ENCODE data around the gene LPCAT1. TPM values are rescaled to one million over a fixed set of nuclear protein-coding genes. Genes with fewer than 3 reads are reported as not detected.

LPCAT1 gene
- total RNA-seq, 2 donors from 2014 or later, result 31.3 to 37.7 TPM

- ATAC-seq (replicated peaks in 1 of 2) (no peak), DNase-seq (no peak)
- Mint-ChIP-seq H3K27ac (no peak overlapping the region), H3K4me1 (ENCODE audit: low read depth) (no peaks in the 10 kb centered on the region), H3K27me3 (ENCODE audit: low read depth) (no peaks in the 10 kb centered on the region), H3K4me3 (no peak overlapping the region), H3K36me3 (ENCODE audit: insufficient read depth in 2 of 2) (no peaks in the 10 kb centered on the region), H3K9me3 (peaks cover 0 to 6% of the 10 kb centered on the region in 2 donors)
These were observed 106.8 kb downstream of the LPCAT1 start for GRCh38 chr5:1416856-1417469.

- no peaks in the 10 kb centered on the region for H3K27me3 Mint-ChIP-seq (ENCODE audit: low read depth)
- no peak overlapping the region for H3K4me3 Mint-ChIP-seq
- peaks cover 0 to 6% of the 10 kb centered on the region in 2 donors for H3K9me3 Mint-ChIP-seq
- no peaks in the 10 kb centered on the region for H3K4me1 Mint-ChIP-seq (ENCODE audit: low read depth)
- DNase-seq (no peak), ATAC-seq (replicated peaks in 1 of 2) (no peak)
- no peak overlapping the region for H3K27ac Mint-ChIP-seq
- no peaks in the 10 kb centered on the region for H3K36me3 Mint-ChIP-seq (ENCODE audit: insufficient read depth in 2 of 2)
These were observed 108.0 kb downstream of the LPCAT1 start for GRCh38 chr5:1415626-1416360.

GRCh38 chr5:1415059-1415425 lies 108.7 kb downstream of the LPCAT1 start:
- ATAC-seq (replicated peaks in 1 of 2) (no peak), DNase-seq (no peak)
- Mint-ChIP-seq H3K27me3 (ENCODE audit: low read depth) (no peaks in the 10 kb centered on the region), H3K36me3 (ENCODE audit: insufficient read depth in 2 of 2) (no peaks in the 10 kb centered on the region), H3K4me1 (ENCODE audit: low read depth) (no peaks in the 10 kb centered on the region), H3K4me3 (no peak overlapping the region), H3K27ac (no peak overlapping the region), H3K9me3 (peaks cover 0 to 6% of the 10 kb centered on the region in 2 donors)

GRCh38 chr5:1414311-1415058 lies 109.3 kb downstream of the LPCAT1 start:
- no peak overlapping the region for H3K27ac Mint-ChIP-seq
- no peak for ATAC-seq (replicated peaks in 1 of 2)
- H3K9me3 Mint-ChIP-seq, result peaks cover 0 to 6% of the 10 kb centered on the region in 2 donors
- no peak overlapping the region for H3K4me3 Mint-ChIP-seq
- DNase-seq, result no peak
- peaks cover 2% of the 10 kb centered on the region for H3K27me3 Mint-ChIP-seq (ENCODE audit: low read depth)
- no peaks in the 10 kb centered on the region for H3K4me1 Mint-ChIP-seq (ENCODE audit: low read depth)
- no peaks in the 10 kb centered on the region for H3K36me3 Mint-ChIP-seq (ENCODE audit: insufficient read depth in 2 of 2)

GRCh38 chr5:1413611-1414241 lies 110.0 kb downstream of the LPCAT1 start:
- Mint-ChIP-seq H3K4me1 (ENCODE audit: low read depth) (no peaks in the 10 kb centered on the region), H3K27ac (no peak overlapping the region), H3K36me3 (ENCODE audit: insufficient read depth in 2 of 2) (no peaks in the 10 kb centered on the region), H3K9me3 (peaks cover 0 to under 1% of the 10 kb centered on the region in 2 donors), H3K4me3 (no peak overlapping the region), H3K27me3 (ENCODE audit: low read depth) (peaks cover 6% of the 10 kb centered on the region)
- no peak for DNase-seq
- ATAC-seq (replicated peaks in 1 of 2), result no peak

- ATAC-seq (replicated peaks in 1 of 2), result no peak
- H3K9me3 Mint-ChIP-seq, result no peaks in the 10 kb centered on the region
- no peak overlapping the region for H3K27ac Mint-ChIP-seq
- peaks cover 7% of the 10 kb centered on the region for H3K27me3 Mint-ChIP-seq (ENCODE audit: low read depth)
- DNase-seq, result no peak
- H3K4me1 Mint-ChIP-seq (ENCODE audit: low read depth), result no peaks in the 10 kb centered on the region
- no peak overlapping the region for H3K4me3 Mint-ChIP-seq
- H3K36me3 Mint-ChIP-seq (ENCODE audit: insufficient read depth in 2 of 2), result no peaks in the 10 kb centered on the region
These were observed 110.5 kb downstream of the LPCAT1 start for GRCh38 chr5:1413211-1413610.

GRCh38 chr5:1412621-1413020 lies 111.1 kb downstream of the LPCAT1 start:
- H3K36me3 Mint-ChIP-seq (ENCODE audit: insufficient read depth in 2 of 2), result no peaks in the 10 kb centered on the region
- no peaks in the 10 kb centered on the region for H3K9me3 Mint-ChIP-seq
- ATAC-seq (replicated peaks in 1 of 2), result no peak
- no peak overlapping the region for H3K27ac Mint-ChIP-seq
- H3K4me1 Mint-ChIP-seq (ENCODE audit: low read depth), result no peaks in the 10 kb centered on the region
- no peak overlapping the region for H3K4me3 Mint-ChIP-seq
- peaks cover 13% of the 10 kb centered on the region for H3K27me3 Mint-ChIP-seq (ENCODE audit: low read depth)
- DNase-seq, result no peak

- DNase-seq (no peak), ATAC-seq (replicated peaks in 1 of 2) (no peak)
- no peaks in the 10 kb centered on the region for H3K9me3 Mint-ChIP-seq
- no peaks in the 10 kb centered on the region for H3K4me1 Mint-ChIP-seq (ENCODE audit: low read depth)
- H3K36me3 Mint-ChIP-seq (ENCODE audit: insufficient read depth in 2 of 2), result no peaks in the 10 kb centered on the region
- H3K27me3 Mint-ChIP-seq (ENCODE audit: low read depth), result peaks cover 15% of the 10 kb centered on the region
- no peak overlapping the region for H3K4me3 Mint-ChIP-seq
- no peak overlapping the region for H3K27ac Mint-ChIP-seq
These were observed 111.6 kb downstream of the LPCAT1 start for GRCh38 chr5:1412163-1412562.

Other genes starting within 250 kb of the LPCAT1 start
- gene TERT, start 228.9 kb downstream of the LPCAT1 start, total RNA-seq, result 1 to 10 TPM; 2.5 to 5.1 TPM
- gene CLPTM1L, start 178.9 kb downstream of the LPCAT1 start, total RNA-seq, result 10 to 100 TPM; 78.6 to 80.2 TPM
- gene SLC6A3, start 78.5 kb downstream of the LPCAT1 start, total RNA-seq, result not detected